Cardiac muscle cell (in vitro differentiated cells and primary cell): Measurements from ENCODE around the gene ACP6. TPM values are rescaled to one million over a fixed set of nuclear protein-coding genes. Genes with fewer than 3 reads are reported as not detected.
A peak's percentile ranks its signal among the peaks of the same experiment; 100 is the strongest.

Experiments used
- DNase-seq, 2 donors: peaks; one replicate each; pipeline versions ENCODE4 v3.0.0 to v3.0.0-alpha.2; 2010 to 2017; ENCODE audit warnings: low read depth in 1 of 2, low spot score in 1 of 2
- H3K27ac ChIP-seq: fragments of 200-600 bp; sonication (generic); 2 replicates; pipeline ENCODE4 v1.5.1; 2016
- H3K27me3 ChIP-seq: fragments of 200-600 bp; sonication (generic); 2 replicates; pipeline ENCODE4 v1.6.0; 2016; ENCODE audit warnings: control low read depth
- H3K36me3 ChIP-seq: fragments of 200-600 bp; sonication (generic); 2 replicates; pipeline ENCODE4 v1.5.1; 2016; ENCODE audit warnings: control low read depth
- H3K4me1 ChIP-seq: fragments of 200-600 bp; sonication (generic); 2 replicates; pipeline ENCODE4 v1.8.1; 2017; ENCODE audit warnings: low read depth, mild to moderate bottlenecking, mixed run types
- H3K4me3 ChIP-seq: fragments of 200-600 bp; sonication (generic); 2 replicates; pipeline ENCODE4 v1.5.1; 2016; ENCODE audit warnings: mild to moderate bottlenecking
- H3K9me3 ChIP-seq: fragments of 200-600 bp; sonication (generic); 2 replicates; pipeline ENCODE4 v1.5.1; 2017; ENCODE audit warnings: low read depth, mild to moderate bottlenecking, control low read depth
- CTCF ChIP-seq: IDR thresholded peaks from 2 replicates; pipeline ENCODE4 v1.5.1; 2012; ENCODE audit warnings: low read depth, mild to moderate bottlenecking, low read length
- polyA plus RNA-seq: library from polyadenylated mRNA; unstranded; fragments of >200 nt; fragmentation: Nextera tagmentation; extraction: Ambion mirVana; gene quantifications from 2 replicates; pipeline ENCODE4 v1.2.1, GENCODE V29; 2016
- total RNA-seq: library from RNA; depleted of rRNA; stranded (reverse); fragments of >200 nt; gene quantifications from 2 replicates; pipeline ENCODE4 v1.2.3, GENCODE V29; 2016

The ACP6 gene
- total and polyA plus RNA-seq, 2 experiments from 2014 or later: 45.7 to 73.9 TPM

- no peak for TF ChIP-seq CTCF
- DNase-seq: no peak
- H3K27ac ChIP-seq: no peak overlapping the region
- H3K27me3 ChIP-seq: no peaks in the 10 kb centered on the region
- H3K36me3 ChIP-seq: peaks cover 3% of the 10 kb centered on the region
- H3K4me1 ChIP-seq: peaks cover 12% of the 10 kb centered on the region
- H3K4me3 ChIP-seq: no peak overlapping the region
- no peaks in the 10 kb centered on the region for H3K9me3 ChIP-seq
Observed at GRCh38 chr1:147664206-147664605, 6.1 kb downstream of the ACP6 start.

GRCh38 chr1:147654511-147654910 is 15.8 kb downstream of the ACP6 start:
- Histone ChIP-seq H3K9me3 (no peaks in the 10 kb centered on the region), H3K27me3 (no peaks in the 10 kb centered on the region), H3K4me3 (no peak overlapping the region), H3K36me3 (peaks cover 43% of the 10 kb centered on the region), H3K4me1 (peaks cover 8% of the 10 kb centered on the region), H3K27ac (no peak overlapping the region)
- no peak for TF ChIP-seq CTCF
- no peak for DNase-seq

GRCh38 chr1:147652306-147652705 is 18.0 kb downstream of the ACP6 start:
- no peak for TF ChIP-seq CTCF
- H3K9me3 ChIP-seq: no peaks in the 10 kb centered on the region
- H3K4me3 ChIP-seq: no peak overlapping the region
- peak overlapping the region; percentile 45 for H3K27ac ChIP-seq
- no peaks in the 10 kb centered on the region for H3K27me3 ChIP-seq
- no peak for DNase-seq
- peaks cover 46% of the 10 kb centered on the region for H3K36me3 ChIP-seq
- H3K4me1 ChIP-seq: peaks cover 13% of the 10 kb centered on the region

- Histone ChIP-seq H3K36me3 (peaks cover 46% of the 10 kb centered on the region), H3K4me1 (peaks cover 22% of the 10 kb centered on the region), H3K27me3 (no peaks in the 10 kb centered on the region), H3K4me3 (no peak overlapping the region), H3K9me3 (no peaks in the 10 kb centered on the region), H3K27ac (peak overlapping the region; percentile 45)
- TF ChIP-seq CTCF: no peak
- DNase-seq: peak in 1 of 2 donors; percentile 37
Observed at GRCh38 chr1:147651466-147651865, 18.9 kb downstream of the ACP6 start.

- Histone ChIP-seq H3K36me3 (peaks cover 34% of the 10 kb centered on the region), H3K27ac (no peak overlapping the region), H3K9me3 (no peaks in the 10 kb centered on the region), H3K4me3 (no peak overlapping the region), H3K27me3 (no peaks in the 10 kb centered on the region), H3K4me1 (peaks cover 32% of the 10 kb centered on the region)
- TF ChIP-seq CTCF: no peak
- DNase-seq: no peak
Observed at GRCh38 chr1:147648933-147649332, 21.4 kb downstream of the ACP6 start.
